Activated CD4-positive, alpha-beta T cell treated with anti-CD3 and anti-CD28 coated beads, Interleukin-2, Interleukin-4, amounts not matched to agents 100 ng/mL and 50 ng/mL, durations not matched to agents 16 hours and 8 hours (primary cell): ENCODE data around the gene DEPDC5.
"Not testable (repeated sequence)": the region's sequence is repeated elsewhere in the genome, so short reads cannot be mapped to it uniquely, and the experiment has no call there.

Source experiments
- DNase-seq: peaks from one replicate; pipeline ENCODE4 v3.0.0-alpha.2; 2020; ENCODE audit warnings: low spot score

DEPDC5 gene

DNA sequence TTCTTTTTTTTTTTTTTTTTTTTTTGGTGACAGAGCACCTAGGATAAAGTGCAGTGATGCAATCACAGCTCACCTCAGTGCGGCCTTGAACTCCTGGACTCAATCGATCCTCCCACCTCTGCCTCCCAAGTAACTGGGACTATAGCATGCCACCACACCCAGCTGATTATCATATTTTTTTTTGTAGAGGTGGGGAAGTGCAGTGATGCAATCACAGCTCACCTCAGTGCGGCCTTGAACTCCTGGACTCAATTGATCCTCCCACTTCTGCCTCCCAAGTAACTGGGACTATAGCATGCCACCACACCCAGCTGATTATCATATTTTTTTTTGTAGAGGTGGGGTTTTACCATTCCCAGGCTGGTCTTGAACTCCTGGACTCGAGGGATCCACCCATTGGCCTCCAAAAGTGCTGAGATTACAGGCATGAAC is 61.6 kb downstream of the DEPDC5 start:
- DNase-seq, result not testable (repeated sequence)

DNA sequence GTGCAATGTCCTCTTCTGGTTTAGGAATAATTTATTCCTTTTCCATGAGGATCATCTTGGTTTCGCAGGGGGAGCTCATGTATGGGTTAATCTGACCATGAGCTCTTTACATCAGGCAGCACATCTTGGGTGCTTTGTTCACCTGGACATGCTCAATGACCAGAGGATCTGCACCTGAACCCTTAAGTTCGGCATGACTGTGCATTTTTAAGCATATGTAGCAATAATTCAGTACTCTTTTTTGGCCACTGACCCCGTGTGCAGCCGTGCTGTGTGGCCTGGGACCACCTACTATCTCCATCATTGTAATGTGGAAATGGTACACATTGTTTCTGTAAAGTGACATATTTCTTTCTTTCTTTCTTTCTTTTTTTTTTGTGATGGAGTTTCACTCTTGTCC is 62.9 kb downstream of the DEPDC5 start:
- DNase-seq, result no peak

DNA sequence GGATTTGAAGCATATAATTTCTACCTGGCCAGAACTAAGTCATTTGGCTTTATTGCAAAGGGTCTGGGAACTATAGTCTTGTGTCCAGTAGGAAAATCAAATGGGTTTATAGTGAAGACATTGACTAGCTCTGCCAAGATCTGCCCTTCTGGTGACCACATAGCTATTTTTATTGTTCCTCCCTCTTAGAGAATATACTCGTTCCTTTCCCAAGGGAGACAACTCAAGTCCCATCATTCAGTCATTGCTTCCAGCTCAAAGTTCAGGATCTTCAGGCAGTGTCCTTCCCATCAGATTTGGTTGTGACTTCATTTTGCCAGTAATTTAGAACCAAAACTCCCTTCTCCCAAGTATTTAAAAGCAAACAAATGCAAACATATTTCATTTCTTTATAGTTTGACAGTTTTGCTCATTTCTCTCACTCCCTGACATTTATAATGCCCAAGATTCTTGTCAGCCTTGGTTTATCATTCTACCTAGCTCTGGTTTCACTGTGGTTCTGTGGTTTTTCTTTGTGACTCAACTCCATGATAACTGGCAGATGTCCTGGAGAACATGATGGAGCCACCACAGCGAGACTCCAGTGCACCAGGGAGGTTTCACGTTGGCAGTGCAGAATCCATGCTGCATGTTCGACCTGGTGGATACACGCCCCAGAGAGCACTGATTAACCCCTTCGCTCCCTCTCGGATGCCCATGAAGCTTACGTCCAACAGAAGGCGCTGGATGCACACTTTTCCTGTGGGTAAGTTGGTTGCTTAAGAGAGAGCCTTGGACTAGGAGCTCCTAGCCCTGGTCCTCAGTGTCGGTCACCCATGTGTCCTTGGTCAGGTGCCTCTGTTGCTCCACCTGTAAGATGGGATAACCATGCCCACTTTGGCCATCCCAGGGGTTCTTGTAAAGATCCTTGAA is 64.9 kb downstream of the DEPDC5 start:
- DNase-seq, result peak; percentile 66

DNA sequence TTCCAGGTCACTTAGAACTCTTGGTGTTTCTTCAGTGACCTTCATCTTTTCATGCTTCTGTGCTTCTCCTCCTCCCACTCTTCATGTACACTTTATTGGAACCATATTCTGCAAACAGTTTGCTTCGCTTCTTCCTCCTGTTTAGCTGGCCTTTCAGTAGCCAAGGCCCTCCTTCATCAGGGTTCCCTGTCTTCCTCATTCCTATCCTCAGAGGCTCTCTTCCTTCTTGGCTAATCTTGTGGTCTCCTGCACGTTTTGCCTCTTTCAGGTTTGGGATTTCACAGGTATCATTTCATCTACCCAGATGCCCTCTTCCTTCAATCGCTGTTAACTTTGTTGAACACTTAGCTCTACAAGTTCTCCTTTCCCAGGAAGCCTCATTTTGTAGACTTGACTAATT is 66.8 kb downstream of the DEPDC5 start:
- DNase-seq, result no peak

DNA sequence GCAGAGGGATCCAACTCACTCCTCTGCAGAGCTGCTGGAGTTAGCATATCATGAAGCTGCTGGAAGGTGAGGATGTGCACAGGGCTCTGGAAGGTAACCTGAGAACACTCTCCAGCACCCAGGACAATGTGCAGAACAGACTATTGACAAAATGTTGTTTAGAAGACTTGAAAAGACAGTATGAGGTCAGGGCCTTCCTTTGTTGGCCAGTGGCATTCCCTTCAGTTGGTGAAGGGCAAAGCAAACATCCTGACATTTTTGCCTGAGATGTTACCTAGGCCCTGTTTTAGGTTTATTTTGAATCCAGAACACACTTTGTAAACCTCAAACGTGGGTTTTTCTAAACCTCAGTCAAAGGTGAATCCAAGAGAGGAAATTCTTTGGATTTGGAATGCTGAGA is 67.8 kb downstream of the DEPDC5 start:
- no peak for DNase-seq

DNA sequence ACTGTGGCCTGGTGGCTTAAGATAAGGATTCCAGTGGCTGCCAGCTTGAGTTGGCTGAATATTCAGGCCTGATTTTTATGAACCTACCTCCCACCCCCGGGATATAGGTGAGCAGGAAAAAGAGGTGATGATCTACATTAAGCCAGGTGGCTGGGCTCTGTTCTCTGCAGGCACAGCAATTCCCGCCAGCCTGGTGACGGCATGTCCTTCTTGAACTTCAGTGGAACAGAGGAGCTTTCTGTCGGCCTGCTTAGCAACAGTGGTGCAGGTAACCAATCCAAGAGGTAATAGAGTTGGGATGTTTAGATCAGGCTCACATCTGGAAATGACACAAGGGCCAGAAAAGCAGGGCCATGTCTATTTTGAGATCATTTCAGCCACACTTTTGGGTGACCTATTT is 68.7 kb downstream of the DEPDC5 start:
- no peak for DNase-seq

DNA sequence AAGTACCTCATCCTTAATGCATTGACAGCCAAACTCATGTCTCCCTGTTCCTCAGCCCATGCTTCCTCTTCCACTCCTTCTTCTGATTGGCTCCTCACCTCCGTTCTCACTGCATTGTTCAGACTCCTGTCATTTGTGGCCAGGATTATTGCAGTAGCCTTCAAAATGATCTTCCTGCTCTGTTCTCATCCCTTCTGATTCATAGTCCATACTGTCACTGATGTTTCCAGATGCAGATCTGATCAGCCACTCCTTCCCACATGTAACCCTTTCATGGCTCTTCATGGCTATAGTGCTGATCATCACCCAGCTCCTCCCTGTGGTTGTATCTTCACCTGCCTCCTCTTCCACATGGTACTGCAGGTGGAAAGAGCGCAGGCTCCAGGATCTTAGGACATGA is 71.7 kb downstream of the DEPDC5 start:
- no peak for DNase-seq

DNA sequence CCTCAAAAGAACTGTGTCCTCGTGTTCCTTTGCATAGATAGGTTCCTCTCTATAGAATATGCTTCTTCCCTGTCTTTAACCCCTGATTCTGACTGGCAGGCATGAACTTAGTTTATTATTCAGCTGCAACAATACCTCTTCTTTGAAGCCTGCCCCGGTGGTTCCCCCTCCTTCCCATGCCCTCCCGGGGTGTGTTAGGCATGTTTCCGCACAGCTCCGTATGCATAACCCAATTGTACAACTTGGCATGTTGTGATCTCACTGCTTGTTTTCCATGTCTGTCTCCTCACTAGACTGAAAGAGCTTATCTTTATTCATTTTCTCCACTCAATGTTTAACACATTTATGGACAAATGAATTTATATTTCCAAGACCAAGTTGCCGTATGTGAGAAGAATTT is 72.6 kb downstream of the DEPDC5 start:
- no peak for DNase-seq

DNA sequence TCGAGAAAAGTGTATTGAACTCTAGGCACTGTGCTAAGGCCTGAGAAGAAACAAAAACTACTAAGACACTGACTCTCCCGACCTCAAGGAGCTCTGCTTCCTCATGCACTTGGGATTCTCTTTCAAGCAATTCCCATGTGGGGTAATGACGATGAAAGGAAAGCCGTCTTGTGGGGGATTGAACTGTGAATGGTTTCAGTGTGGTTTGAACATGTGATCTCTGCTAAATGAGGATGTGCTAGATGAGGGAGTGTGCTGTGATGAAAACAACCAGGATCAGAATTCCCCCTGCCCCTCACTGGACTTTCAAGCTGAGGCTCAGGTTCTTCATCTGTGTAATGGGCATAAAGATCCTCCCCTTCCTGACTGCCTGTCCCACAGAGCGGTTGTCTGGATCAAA is 74.9 kb downstream of the DEPDC5 start:
- no peak for DNase-seq

DNA sequence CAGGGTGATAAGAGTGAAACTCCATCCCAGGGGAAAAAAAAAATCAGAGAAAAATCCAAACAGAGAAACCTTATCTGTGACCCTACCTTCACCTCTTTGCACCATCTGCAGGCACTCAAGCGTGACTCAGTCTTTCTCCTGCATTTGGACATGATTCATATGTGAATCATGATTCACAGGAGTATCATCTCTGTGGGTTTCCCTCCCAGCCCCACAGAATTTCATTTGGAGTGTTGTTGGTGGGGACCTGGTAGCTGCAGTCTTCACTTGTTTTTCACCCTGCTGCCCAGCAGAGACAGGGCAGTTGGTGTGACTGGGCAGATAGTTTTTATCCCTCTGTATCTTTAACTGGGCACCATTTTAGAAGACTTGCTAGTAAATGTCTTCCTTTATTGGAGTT is 75.7 kb downstream of the DEPDC5 start:
- peak; percentile 85 for DNase-seq

DNA sequence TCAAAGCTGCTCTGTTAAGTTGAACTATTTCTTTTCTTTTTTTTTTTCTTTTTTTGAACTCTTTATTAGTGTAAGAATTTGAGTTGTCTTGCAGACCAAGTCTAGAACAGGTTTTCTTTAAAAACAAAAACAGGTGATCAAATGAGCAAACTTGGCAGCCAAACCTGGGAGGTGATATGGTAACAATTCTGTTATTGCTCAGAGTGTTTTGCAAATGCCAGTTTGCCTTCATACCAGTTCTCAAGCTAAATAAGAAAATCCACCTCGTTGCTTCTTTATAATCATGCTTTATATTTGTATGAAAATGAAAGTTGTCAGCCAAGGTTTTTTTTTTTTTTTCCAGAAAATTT is 76.9 kb downstream of the DEPDC5 start:
- peak; percentile 15 for DNase-seq

DNA sequence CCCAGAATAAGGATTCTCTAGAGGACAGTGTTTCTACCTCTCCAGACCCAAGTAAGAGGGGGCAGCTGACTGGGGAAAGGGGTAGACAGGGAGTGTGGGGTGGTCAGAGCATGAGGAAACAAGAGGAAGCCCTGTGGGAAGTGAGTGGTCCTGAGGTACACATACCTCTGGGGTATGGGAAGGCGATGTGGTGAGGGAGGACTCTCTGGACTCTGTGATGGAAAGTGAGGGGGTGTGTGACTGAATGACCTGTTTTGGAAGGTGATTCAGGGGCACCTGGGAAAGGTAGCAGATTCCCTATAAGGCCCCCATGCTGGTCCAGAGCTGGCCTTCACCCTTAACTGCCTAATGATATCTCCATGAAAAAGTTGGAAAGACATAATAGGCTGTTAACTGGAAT is 80.1 kb downstream of the DEPDC5 start:
- DNase-seq, result no peak

DNA sequence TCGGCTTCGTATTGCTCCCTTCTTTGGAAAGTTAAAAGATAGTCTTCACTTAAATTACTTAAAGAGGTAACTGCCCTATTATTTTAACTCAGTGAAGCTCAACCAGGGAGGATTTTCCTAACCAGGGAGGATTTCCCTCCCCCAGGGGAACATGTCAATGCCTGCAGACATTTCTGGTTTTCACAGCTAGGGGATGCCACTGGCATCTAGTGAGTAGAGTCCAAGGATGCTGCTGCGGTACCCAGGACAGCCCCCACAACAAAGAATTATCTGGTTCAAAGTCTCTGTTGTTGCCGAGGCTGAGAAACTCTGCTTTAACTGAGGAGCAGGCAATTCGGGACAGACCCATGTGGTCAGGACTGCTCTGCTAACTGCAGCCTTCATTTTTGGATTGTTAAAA is 82.2 kb downstream of the DEPDC5 start:
- DNase-seq, result no peak

DNA sequence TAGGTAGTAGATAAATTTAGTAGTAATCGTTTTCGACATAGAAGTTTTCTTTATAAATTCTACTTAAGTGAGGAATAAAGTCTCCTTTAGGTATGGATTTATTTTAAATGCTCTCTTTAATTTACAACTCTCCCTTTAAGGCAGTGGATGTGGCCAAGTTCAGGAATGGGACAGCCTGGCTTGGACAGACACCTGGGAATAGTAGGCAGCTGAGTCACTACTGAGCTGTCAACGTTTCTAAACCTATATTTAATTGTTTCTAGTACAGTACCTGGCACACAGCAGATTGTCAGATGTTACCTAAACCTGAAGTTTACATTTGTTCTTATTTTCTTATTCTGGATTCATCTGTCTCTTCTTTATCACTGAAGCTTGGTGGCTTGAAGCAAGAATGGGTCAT is 85.1 kb downstream of the DEPDC5 start:
- no peak for DNase-seq

DNA sequence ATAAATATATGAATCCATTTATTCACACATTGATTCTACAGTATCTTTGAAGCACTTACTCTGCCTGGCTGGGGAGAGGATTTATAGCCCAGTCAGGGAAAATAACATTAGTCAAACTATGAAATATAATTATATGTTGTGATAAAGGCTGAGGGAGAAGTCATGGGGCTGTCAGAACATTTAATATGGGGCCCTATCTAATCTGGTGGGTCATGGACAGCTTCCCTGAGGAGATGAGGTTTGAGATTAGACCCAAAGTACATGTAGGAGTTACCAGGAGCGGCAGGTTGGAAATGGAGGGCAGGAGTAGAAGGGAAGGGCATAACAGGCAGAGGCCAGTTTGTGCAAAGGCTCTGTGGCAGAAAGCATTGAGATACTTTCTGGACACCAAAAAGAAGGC is 86.2 kb downstream of the DEPDC5 start:
- DNase-seq, result no peak

DNA sequence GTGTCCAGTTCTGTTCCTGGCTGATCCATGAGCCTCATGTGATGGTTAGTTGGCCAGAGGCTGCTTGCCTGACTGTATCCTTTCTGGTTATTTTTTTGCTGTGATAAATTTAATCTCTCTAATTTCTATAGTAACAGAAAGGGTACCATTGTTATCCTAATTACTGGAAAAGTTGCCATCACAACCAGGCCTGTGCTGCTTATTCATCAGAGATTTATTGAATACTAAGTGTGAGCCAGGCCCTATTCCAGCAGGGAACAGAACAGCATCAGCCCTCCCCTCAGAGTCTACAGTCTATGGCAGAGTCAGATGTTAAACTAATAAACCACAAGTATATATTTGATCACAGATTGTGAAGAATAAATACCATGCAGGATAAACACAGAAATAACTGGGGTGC is 86.8 kb downstream of the DEPDC5 start:
- no peak for DNase-seq

DNA sequence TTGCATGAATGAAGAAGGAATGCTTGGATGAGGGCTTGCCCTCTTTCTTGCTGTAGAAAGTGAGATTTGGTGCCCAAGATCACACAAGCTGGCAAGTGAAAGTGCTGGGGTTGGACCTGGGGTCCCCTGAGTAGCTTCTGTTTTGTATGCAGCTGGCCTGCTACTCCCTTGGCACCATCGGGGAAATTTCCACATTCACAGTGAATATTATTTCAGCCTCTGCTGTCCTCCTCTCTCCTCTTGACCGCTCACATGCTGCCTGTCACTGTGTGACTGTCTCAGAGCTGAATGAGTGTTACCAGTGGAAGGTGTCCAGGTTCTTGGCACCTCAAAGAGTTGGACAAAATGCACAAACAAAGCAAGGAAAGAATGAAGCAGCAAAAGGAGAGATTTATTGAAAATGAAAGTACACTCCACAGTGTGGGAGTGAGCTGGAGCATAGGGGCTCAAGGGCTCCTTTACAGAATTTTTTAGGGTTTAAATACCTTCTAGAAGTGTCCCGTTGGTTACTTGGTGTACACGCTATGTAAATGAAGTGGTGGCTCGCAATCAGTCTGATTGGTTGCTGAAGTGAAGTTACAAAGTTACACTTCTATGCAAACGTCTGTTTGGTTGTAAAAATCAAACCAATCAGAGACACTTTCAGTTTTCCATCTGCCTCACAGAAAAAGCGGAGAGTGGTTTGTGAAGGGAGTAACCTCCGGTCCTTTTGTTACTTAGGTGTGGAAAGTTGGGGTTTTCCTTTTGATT is 87.4 kb downstream of the DEPDC5 start:
- no peak for DNase-seq

DNA sequence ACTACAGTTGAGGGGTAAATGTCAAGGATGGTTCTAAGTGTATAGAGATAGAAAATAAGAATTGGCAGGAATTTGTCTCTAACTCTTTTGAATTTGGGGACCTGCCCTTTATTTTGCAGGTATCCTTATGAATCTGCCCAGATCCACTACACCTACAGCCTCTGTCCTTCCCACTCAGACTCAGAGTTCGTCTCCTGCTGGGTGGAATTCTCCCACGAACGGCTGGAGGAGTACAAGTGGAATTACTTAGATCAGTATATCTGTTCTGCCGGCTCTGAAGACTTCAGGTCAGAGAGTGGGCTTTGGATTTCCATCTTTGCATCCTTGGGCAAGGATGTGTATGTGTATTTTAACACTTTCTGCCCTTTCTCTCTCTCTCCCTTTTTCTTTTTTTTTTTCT is 89.7 kb downstream of the DEPDC5 start:
- DNase-seq, result no peak

DNA sequence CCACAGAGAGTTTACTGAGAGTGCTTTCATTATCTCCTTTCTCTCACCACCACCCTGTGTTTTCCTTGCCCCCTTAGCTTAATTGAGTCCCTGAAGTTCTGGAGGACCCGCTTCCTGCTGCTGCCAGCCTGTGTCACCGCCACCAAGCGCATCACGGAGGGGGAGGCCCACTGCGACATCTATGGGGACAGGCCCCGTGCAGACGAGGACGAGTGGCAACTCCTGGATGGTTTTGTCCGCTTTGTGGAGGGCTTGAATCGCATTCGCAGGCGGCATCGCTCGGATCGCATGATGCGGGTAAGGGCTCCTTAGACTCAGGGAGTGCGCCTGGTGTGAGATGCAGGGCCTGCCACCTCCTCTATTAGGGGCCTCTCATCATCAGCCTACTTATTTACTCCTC is 91.1 kb downstream of the DEPDC5 start:
- DNase-seq, result no peak

DNA sequence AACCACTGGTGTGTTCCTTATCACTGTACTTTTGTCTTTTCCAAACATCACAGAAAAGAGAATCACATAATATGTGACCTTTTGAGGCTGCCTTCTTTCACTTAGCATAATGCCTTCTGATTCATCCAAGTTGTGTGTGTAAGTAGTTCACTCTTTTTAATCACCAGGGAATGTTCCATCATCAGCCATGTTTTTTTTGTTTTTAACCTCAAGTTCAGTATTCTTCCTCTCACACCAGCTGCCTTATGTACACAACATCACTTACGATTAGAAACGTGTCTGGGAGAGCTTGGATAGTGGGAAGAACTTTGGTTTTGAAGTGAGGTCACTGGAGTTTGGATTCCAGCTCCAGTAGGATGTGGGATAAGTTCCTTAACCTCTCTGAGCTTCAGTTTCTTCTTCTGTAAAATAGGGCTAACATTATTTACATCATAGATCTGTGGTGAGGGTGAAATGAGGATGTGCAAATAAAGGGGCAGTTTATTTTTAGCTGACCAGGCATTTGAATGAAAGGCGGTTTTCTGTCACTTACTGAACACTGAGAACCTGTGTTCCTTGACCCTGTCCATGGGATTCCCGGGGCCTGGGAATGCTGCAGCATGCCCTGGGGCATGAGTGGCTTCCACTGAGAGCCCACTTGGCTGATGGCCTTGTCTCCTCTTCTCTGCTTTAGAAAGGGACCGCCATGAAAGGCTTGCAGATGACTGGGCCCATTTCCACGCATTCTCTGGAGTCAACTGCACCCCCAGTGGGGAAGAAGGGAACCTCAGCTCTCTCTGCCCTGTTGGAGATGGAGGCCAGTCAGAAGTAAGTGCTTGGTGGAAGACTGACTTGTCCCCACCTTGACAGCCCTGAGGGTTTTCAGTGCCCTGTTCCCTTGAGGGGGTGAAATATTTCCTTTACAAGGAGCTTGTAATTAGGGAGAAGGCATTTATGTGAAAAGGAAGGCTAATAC is 92.6 kb downstream of the DEPDC5 start:
- peak; percentile 15 for DNase-seq

DNA sequence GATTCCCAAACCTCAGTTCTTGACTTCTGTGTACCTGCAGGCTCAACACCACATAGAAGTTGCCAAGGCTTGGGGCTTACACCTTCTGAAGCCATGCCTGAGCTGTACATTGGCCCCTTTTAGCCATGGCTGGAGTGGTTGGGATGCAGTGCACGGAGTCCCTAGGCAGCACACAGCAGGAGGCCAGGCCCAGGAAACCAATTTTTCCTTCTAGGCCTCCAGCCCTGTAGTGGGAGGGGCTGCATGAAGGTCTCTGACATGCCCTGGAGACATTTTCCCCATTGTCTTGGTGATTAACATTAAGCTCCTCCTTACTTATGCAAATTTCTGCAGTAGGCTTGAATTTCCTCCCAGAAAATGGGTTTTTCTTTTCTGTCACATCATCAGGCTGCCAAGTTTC is 94.6 kb downstream of the DEPDC5 start:
- DNase-seq, result no peak

DNA sequence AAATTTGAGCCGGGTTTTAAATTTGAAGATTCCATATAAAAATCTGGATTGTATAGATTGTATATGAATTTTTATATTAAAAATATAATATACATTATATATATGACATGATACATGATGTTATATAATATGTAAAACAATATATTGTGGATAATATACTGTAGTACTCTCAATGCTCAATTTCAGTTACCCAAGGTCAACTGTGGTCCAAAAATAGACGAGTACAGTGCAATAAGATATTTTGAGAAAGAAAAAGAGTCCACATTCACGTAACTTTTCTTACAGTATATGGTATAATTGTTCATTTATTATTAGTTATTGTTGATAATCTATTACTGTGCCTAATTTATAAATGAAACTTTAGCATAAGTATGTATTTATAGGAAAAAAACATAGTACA is 96.3 kb downstream of the DEPDC5 start:
- no peak for DNase-seq
